Measurements from ENCODE around the gene RAB11FIP4.

Gene RAB11FIP4

DNA sequence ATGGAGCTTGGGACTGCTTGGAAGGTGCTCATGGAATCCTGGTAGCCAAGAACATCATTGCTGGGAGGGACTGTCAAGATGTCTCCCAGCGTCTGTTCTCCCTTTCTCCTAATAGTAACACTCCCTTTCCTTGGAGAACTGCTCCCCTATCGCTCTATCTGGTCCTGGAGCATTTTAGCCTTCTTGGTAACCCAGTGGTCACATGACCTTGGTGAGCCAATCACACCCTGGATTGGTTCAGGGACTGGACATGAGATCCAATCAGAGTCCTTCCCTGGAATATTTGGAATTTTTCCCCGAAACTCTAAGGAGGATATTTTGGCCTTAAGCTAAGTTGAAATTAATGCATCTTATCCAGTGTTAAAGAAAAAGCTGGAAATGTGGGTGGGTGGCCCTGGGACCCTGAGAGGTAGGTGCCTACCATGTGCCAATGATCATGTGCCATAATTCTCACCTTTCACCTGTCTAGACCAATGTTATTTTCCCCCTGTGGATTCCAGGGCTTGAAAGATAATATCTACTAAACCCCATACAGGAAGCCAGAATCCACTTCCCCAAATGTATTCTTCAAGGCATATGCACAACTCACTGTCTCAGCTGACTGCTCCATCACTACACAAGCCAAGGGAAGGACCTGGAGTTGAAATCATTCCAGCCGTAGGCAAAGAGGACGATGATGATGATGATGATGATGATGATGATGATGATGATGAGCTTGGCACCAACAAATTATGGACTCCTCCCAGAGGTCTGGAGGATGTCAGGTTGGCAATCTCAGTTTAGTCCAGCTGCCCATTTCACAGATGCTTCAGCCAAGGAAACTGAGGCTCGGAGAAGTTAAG, 193.2 kb downstream of the RAB11FIP4 start:
- in situ Hi-C loops (cut with MboI; ENCODE audit: low sequenced_read_pairs): no loop called here

DNA sequence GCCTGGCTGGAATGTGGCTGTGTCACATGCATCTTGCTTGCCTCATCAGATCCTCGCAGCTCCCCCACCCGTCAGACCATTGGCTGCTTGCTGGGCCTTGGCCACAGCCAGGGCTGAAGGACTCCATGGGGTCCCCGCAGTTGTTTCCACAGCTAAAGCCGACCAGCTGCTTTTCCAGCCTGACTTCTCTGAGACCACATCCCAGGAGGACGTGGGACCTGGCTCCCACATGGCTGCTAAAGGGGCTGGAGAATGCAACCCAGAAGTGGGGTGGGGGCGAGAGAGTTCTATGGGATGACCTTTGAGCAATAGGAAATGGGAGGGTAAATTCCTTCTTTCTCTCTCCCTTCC, 193.8 kb downstream of the RAB11FIP4 start:
- in situ Hi-C loops (cut with MboI; ENCODE audit: low sequenced_read_pairs): no loop called here

GRCh38 chr17:31586946-31587345, 195.5 kb downstream of the RAB11FIP4 start:
- in situ Hi-C loops (cut with MboI; ENCODE audit: low sequenced_read_pairs): no loop called here

GRCh38 chr17:31587462-31587861, 196.0 kb downstream of the RAB11FIP4 start:
- in situ Hi-C loops (cut with MboI; ENCODE audit: low sequenced_read_pairs): no loop called here

All from hTERT RPE-1 (cell line).